Inferior parietal cortex (tissue), 1 donor: ENCODE measurements around the gene SSTR3.

Experiments used
- DNase-seq: peaks from one replicate; pipeline ENCODE4 v3.0.0-alpha.2; 2016; ENCODE audit errors: extremely low spot score

Gene SSTR3

DNA sequence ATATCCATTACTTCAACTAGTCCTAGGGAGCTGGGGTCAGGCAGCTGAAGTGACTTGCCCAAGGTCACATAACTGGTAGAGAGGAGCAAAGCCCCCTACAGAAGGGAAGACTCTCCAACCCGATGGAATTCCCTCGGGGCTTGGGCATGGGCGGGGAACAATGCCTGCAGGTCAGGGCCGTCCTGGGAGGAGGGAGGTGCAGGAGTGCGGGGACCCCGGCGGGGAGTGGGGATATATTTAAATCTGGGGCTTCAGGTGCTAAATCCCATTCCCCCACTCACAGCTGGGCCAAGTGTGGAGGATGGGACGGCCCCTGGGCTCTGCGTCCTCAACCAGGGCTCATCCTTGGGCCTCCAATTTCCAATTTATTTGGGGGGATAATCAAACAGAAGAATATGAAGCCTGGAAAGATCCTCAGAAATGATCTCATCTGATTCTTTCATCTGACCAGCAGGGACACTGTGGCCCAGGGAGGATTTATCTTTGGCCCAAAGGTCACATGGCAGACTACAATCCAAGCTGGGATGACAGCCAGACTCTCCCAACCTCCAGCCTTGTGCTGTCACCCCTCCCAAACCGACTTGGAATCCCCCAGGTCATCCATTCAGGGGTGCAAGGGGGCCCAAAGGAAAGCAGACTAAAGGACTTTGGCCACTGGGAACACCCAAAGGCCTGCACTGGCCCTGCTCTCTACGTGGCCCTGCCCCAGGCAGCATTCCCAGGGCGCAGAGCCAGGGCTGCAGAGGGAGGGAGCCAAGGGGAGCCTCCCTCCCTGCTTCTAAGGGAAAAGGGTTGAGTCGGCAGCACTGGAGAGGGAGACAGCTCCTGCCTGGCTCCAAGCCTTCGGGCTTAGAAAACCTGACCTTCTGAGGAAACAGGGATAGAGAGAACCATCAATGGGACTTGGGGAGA lies 15.5 kb downstream of the SSTR3 start:
- peak; percentile 50 for DNase-seq

DNA sequence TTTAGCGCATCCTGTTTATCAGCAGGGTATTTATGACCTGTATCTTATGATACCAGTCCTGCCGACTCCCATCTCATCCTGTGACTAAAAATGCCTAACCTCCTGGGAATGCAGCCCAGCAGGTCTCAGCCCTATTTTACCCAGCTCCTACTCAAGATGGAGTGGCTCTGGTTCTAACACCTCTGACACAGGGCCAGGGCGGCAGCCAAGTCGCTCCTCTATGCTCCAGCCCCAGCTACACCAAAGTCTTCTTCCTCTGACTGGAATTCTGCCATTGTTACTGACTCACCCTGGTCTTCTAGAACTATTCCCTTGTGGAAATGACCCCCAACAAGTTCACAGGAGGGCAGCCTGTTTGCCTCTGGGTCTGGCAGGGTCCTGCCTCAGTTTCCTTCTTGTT lies 16.4 kb downstream of the SSTR3 start:
- no peak for DNase-seq

DNA sequence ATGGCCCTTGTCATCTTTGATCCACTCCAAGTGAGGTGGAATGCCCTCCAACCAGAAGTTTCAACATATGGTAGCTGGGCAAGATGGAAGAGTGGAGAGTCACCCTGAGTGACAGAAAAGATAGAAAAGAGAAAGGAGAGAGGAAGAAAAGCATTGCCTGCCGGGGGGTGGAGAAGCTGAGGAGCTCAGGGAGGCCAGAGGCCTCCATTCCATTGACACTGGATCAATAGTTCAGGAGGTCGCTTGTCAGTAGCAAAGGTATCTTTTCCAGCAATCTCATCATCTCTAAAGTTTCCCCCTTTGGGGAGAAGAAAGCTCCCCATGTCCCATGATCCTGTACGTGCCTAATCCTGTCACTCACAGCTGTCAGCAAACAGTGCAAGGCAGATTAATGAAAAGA lies 17.5 kb downstream of the SSTR3 start:
- no peak for DNase-seq

DNA sequence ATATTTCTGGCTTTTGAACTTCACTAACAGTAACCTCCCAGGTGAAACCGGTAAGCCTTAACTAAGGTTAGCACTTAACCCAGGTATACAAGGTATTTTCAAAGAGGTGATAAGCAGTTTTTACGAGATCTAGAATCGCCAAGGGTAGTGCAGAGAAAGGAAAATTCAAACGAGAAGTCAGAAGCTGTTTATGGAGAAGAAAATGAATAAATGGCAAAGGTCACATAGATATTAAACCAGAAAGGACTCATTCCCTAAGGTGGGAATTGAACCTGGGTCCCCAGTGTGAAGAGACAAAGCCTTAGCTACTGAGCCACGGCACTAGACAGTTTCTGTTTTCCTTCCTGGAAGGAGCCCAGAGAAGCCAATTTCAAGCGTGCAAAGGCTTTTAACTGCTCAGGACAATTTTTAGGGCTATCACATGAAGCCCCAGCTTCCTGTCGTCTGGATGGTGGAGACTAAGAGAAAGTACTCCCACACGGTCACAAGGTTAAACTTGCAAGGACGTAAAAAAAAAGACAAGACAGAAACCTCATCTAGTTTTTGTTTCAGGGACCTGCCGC lies 18.6 kb downstream of the SSTR3 start:
- peak; percentile 54 for DNase-seq

DNA sequence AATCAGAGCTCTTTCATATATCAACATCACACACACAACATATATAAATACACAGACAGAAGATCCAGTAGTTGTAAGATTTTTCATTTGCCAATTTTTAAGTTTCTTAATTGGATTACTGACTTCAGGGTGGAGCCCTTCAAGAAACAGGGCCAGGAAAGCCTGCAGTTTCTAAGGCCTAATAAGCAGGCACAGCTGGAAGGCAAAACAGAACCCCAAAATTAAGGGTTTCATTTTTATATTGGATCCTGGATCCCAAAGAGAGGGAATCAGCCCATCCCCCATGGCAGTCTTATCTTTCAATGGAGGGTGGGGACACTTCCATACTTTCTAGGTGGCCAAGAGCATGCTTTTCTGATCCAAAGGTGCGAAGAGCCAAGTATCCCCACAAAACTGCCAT lies 19.5 kb downstream of the SSTR3 start:
- DNase-seq: no peak

DNA sequence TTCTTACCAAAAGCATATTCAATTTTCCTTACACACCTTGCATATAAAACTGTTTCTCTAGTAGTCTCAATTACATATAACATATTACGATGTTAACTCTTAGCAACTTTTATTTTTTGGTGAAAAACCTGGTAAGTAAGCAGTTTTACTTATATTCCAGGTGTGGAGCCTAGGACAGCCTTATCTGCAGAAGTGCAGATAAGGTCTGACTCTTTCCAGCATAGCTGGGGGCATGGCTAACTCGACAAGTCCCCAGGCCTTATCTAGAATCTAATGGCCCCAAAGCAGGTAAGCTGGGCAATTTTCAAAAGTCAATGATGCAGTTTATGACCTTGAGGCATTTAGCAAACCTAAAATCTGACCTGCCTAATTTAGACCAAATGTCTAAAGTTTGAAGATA lies 20.1 kb downstream of the SSTR3 start:
- no peak for DNase-seq

DNA sequence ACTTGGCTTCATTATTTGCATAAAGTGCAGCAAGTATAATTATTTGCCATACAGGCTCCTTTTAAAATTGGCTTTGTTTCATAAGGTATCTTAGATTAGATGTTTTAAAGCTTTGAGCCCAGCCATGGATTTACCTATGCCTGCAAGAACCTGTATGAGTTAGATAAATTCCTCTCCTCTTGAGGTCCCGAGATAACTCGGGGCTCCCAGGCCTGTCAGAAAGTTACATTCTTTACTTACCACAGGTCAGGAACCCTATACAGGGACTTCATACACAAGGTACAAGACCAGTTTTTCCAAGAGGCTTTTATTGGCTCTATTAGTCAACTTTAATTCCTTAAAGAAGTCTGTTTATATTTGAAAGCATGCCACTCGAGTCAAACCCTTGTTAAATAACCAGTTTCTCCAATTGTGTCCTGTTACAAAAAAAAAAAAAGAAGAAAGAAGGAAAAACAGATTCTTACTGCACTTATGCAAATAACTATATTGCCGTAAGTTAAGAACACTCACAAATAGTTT lies 22.0 kb downstream of the SSTR3 start:
- DNase-seq: no peak

DNA sequence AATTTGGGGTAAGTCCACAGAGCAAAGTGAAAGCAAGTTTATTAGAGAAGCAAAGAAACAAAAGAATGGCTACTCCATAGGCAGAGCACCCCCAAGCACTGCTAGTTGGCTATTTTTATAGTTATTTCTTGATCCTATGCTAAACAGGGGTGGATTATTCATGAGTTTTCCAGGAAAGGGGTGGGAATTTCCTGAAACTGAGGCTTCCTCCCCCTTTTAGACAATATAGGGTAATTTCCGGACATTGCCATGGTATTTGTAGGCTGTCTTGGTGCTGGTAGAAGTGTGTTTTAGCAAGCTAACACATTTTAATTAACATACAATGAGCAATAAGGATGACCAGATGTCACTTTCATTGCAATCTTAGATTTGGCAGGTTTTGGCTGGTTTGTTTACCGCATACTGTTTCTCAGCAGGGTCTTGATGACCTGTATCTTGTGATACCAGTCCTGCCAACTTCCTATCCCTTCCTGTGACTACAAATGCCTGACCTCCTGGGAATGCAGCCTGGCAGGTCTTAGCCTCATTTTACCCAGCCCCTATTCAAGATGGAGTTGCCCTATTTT lies 23.3 kb downstream of the SSTR3 start:
- no peak for DNase-seq

DNA sequence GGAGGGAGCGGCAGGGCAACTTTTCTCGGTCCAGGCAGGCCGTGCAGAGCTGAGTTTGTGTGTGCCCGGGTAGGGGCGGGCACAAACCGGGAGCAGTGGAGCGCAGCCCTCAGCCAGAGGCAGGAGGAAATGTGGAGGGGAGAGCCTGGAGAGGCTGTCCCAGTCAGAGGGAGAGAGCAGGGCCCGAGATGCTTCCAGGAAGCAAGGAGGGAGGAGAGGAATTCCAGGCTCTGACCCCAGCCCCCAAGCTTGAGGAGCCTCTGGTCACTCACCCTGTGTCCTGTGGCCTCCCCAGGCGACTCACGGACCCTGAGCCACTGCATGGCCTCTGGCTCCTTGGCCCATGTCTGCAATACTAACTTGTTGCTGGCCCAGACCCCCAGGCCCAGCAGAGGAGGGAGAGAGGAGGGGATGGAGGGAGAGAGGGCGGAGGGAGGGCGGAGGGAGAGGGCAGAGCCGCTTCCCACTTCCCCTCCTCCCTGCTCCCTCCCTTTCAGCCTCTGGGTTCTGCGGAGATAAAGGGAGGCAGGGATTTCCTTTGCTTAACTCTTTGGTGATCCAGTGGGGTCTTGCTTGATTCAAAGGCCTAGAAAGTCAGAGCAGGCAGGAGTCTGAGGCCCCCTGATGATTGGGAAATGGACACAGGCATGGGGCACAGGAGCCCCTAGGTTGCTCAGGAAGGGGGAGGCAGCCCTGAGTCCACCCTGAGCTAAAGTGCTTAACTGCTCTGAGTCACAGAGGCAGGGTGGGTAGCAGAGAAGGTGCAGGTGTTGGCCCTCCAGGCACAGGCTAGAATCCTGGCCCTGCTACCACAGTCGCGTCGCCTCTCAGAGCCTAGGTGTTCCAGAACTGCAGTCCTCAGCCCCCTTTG lies 24.2 kb downstream of the SSTR3 start, which contains the start of gene C1QTNF6:
Gene C1QTNF6 (minus strand): TSS at position 357 of the 871 bp plus-strand sequence. CDS start 34 bp downstream, at position 323.
- no peak for DNase-seq

DNA sequence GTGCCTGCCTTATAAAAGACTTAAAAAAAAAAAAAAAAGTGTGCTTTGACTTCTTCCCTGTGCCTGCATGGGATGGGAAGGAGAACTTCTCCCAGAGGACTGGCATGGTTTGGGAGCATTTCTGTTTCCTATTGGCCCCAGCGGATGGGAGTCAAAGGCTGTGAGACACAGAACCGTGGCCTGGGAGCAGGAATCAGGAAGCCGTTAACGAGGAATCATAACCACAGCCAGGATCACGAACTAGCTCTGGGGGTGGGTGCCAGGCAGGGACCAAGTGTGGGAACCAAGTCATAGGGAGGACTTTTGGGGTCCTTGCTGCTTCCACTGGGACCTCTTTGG lies 24.8 kb downstream of the SSTR3 start:
- DNase-seq: no peak

DNA sequence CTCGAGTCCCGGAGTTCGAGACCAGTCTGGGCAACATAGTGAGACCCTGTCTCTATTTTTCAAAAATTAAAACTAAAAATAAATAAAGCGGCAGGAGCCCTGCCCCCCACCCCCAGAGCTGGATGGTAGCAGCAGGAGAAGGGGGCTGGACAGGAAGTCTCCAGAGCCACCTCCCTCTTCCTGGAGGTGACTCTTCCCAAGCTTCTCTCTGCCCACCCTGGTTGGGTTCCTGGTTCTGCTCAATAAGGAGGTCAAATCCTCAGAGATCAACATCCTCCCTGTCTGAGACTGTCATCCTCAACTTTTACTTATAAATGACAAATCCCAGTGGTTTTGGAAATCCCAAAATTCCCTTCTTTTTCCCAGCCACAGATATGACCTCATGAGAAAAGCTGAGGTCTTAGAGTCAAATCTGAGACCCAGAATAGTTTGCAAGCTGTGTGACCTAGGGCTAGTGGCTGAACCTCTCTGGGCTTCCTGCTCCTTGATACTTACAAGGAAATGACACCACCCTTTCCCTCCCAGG lies 25.2 kb downstream of the SSTR3 start:
- no peak for DNase-seq

DNA sequence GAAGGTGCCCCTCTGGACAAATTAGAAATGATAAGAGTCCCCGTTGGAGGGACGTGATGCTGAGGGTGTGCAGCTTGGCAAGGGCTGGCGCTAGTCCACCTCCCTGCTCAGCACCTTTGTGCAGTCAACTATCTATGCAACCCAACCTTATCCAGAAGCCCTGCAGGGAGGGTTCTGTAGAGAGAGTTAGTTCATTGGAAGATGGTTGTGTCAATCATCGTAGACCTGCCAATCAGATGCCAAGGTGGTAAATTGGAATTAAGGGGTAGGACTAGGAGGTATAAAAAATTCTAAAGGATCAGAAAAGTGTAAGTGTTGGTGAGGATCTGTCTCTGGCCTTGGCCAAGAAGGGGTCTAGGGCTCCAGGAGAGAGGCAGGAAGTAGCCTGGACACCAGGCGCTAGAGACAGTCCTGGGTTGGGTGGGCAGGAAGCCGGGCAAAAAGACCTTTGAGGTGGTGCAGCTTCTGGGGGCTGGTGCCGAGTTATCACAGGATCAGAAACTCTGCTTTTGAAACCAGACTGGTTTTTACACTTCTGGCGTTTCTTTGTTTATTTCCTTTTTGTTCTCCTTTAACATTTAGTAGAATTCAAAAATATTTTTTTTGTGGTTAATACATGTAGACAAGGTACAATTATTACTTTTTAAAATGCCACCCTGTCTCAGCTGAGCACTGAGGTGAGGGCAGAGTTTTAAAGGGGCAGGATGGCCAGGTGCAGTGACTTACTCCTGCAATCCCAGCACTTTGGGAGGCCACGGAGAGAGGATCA lies 25.9 kb downstream of the SSTR3 start:
- peak; percentile 50 for DNase-seq

DNA sequence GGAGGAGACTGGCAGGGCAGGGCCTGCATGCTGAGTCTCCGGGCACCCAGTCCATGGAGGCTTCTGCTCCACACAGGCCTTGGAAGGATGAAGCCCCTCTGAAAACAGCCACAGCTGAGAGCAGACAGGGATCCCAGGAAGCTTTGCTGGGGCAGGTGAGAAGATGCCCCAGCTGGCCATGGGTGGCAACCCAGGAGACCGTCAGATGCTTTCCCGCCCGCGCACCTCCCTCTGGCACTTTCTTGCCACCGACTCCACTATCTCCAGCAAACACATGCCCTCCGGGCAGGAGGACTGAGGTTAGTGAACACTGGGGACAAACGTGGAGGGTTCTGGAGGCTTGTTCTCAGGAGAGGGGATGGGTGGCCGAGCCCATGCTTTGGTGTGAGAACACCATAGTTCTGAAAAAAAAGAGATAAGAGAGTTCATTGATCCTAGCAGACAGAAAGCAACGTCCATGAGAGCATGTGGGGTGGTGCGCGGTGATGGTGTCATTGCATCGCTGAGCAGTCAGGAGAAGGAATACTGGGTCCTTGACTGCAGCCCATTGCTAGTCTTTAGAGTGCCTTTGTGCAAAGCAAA lies 26.5 kb downstream of the SSTR3 start:
- no peak for DNase-seq

DNA sequence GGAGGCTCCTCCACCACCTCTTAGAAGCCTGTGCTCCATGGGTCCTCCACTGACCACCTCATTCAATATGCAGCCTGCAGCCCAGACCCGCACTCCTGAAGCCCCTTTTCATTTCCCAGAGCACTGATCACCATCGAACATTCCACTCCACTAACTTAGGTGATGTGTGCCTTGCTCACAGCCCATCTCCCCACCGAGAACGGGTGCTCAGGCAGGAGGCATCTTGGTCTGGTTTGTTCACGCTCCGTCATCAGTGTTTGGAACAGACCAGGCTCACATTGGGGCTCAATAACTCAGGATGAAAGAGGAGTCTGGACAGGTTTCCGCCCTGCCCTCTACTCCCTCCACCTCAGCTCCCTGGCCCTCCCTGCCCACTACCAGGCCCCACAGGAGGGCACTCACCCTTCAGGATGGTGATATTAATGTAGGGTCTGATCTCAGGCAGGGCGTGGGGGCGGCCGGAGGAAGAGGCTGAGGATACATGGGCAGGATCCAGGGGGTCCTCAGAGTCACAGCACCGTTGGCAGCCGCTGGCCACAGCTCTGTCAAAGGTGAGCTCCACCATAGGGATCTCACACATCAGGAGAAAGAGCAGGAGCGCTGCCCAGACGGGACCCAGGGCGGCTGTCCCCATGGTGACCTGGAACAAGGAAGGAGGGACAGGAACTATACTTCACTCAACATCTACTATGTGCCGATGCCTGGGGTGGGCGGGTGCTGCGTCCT lies 27.3 kb downstream of the SSTR3 start:
- DNase-seq: no peak

DNA sequence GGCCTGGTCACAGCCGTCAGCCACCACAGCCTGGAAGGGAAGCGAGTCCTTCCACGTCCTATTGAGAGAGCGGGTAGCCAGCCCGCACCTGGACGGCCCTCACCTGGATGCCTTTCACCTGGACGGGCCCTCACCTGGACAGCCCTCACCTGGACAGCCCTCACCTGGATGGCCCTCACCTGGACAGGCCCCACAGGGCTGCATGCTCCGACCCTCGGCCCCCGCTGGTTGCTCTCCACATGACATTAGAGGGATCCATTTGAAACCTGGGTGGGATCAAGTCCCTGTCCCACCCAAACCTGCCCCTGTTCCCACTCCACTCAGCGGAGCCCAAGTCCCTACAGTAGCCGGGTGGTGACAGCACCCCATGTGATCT lies 27.9 kb downstream of the SSTR3 start:
- DNase-seq: no peak

DNA sequence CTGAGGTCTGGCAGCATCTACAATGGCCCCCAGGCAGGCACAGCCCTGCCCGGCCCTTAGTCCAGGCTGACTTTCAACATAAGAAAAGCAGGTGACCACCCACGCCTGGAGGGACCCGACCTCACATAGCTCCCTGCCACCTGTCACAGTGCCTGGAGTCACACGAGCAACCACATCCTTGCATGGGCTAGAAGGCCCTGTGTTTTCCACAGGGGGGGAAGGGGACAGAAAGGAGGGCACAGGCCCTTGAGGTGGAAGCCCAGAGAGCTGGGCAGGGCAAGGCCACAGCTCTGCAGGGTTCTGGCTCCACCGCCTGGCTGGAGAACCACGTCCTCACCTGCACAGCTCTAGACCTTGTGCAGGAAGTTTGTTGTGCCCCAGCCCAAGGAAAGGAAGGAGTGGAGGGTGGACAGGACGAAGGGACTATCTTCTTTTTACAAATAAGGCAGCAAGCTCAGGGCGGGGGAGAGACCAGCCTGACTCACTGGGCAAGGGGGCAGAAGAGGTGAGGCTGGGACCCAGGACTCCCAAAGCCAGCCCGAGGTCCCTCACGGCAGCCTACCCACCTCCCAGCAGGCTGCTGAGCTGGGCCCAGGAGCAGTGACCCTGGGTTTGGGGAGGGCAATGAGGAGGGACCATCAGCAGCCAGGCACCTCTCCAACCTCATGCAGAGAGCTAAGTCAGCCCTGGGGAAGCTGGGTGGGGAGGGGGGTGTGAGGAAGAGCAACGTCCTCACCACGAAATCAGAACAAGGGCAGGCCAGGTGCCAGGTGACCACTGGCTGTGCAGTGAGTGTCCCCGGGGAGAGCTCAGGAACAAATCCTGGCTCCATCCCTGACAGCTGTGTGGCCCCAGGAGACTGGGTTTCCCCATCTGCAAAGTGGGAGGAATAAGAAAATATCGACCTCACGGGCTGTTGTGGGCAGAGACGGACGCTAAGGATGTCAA lies 28.6 kb downstream of the SSTR3 start:
- DNase-seq: no peak

DNA sequence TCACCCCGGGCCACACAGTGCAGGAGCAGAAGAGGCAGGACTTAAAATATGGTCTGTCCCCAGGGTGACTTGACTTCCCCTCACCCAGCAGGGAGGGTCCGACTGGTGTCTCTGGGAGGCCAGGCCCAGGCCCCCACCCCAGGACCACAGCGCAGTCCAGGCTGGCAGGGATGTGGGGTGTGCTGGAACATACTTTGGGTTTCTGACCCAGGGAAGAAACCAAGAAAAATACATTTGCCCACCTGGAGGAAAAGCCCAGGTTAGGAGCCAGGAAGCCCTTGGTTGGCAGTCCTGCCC lies 29.4 kb downstream of the SSTR3 start:
- DNase-seq: no peak

DNA sequence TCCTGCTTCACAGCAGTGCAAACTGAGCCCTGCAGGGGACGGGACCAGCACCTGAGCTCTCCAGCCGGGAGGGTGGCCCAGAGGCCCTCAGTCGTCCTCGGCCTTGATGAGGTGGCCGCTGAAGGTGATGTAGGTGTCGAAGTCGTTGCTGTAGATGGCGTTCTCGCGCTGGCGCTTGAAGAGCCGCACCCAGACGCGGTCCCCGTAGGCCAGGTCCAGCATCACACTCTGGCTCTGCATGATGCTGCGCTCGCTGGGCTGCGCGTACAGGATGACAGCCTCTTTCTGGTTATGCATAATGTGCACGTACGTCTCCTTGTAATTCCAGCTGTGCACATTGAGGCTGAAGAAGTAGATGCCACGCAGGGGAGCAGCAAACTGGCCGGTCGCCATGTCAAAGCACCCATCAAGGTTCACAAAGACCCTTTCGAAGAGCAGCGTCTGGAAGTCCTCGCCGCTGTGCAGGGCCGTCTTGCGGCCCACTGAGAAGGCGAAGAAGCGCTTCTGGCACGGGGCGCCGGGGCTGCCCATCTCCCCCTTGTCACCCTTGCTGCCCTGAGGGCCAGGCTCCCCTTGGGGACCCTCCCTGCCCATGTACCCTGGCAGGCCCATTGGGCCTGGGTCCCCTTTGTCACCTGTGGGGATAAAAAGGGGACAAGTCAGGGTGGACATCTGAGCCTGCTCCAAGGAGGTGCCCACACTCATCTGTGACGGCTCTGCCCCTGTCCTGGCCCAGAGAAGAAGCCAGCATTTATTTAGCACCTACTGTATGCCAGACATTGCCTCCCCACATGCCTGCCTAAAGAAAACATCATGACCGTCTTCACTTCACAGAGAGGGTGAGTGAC lies 30.0 kb downstream of the SSTR3 start:
- DNase-seq: no peak
